Stimulated activated naive CD8-positive, alpha-beta T cell treated with anti-CD3 and anti-CD28 coated beads, Interleukin-15, amount 100 ng/mL, for 72 hours (primary cell): ENCODE results near the gene HDAC11.
"Not testable (repeated sequence)": the region's sequence is repeated elsewhere in the genome, so short reads cannot be mapped to it uniquely, and the experiment has no call there.

Source experiments
- ATAC-seq: fragments of 150-1000 bp; cut with Tn5 transposase; 2 replicates; pipeline ENCODE4 v1.10.0; 2021; ENCODE audit warnings: mild to moderate bottlenecking, moderate library complexity
- DNase-seq, 2 donors: peaks; one replicate each; pipeline ENCODE4 v3.0.0; 2021 to 2022
- H3K27ac Mint-ChIP-seq, 2 donors: one replicate each; pipeline ENCODE4 v1.8.0; 2022; ENCODE audit warnings: mild to moderate bottlenecking in 2 of 2, mixed read lengths in 2 of 2, moderate library complexity in 2 of 2
- H3K27me3 Mint-ChIP-seq: one replicate; pipeline ENCODE4 v1.8.0; 2022; ENCODE audit warnings: mixed read lengths
- H3K4me1 Mint-ChIP-seq: one replicate; pipeline ENCODE4 v1.8.0; 2022; ENCODE audit warnings: mild to moderate bottlenecking, mixed read lengths
- H3K4me3 Mint-ChIP-seq, 2 donors: one replicate each; pipeline ENCODE4 v1.8.0; 2022; ENCODE audit warnings: mild to moderate bottlenecking in 2 of 2, mixed read lengths in 2 of 2, moderate library complexity in 1 of 2
- H3K9me3 Mint-ChIP-seq, 2 donors: one replicate each; pipeline ENCODE4 v1.8.0; 2022; ENCODE audit warnings: mixed read lengths in 2 of 2

HDAC11 gene

DNA sequence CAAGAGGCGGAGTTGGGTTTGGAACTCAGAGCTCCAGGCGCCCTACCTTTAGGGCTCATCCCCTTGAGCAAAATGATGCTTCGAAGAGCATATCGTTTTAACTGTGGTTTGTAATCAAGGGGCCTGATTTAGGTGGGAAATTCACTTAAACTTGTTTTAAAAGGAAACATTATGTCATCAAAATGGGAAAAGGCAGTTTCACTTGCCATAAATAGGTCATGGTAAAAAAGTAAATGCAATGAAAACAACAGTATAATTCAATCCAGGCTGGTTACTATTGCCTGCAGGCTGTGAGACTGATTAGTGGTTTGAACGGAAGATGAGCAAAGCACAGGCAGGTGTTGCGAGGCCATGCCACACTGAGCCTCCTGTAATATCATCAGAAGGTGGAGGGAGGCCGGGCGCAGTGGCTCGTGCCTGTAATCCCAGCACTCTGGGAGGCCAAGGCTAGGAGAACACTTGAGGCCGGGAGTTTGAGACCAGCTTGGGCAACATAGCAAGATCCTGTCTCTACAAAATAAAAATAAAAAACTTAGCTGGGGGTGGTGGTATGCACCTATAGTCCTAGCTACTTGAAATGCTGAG lies 2.1 kb downstream of the HDAC11 start:
- H3K27ac Mint-ChIP-seq = no peak overlapping the region
- DNase-seq (no peak), ATAC-seq (no peak)
- H3K4me3 Mint-ChIP-seq = no peak overlapping the region
- peaks cover 45% of the 10 kb centered on the region for H3K4me1 Mint-ChIP-seq
- H3K9me3 Mint-ChIP-seq = no peaks in the 10 kb centered on the region
- no peaks in the 10 kb centered on the region for H3K27me3 Mint-ChIP-seq

DNA sequence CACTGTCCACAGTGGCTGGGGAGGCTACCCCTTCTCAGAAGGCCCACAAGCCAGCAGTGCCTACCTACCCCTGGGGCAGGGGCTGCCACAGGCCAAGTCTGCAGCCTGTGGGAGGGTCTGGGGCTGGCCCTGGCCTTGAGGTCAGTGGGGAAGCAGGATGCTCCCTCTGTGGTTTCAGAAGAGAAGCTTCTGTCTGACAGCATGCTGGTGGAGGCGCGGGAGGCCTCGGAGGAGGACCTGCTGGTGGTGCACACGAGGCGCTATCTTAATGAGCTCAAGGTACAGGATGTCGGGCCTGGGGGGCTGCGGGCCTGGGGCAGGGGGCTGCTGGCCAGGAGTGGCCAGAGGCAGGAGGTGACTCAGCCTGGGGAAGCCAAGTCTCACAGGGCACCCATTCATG lies 3.2 kb downstream of the HDAC11 start:
- Mint-ChIP-seq H3K27ac (no peak overlapping the region), H3K4me1 (peaks cover 45% of the 10 kb centered on the region), H3K9me3 (no peaks in the 10 kb centered on the region), H3K27me3 (no peaks in the 10 kb centered on the region), H3K4me3 (no peak overlapping the region)
- DNase-seq = no peak
- no peak for ATAC-seq

DNA sequence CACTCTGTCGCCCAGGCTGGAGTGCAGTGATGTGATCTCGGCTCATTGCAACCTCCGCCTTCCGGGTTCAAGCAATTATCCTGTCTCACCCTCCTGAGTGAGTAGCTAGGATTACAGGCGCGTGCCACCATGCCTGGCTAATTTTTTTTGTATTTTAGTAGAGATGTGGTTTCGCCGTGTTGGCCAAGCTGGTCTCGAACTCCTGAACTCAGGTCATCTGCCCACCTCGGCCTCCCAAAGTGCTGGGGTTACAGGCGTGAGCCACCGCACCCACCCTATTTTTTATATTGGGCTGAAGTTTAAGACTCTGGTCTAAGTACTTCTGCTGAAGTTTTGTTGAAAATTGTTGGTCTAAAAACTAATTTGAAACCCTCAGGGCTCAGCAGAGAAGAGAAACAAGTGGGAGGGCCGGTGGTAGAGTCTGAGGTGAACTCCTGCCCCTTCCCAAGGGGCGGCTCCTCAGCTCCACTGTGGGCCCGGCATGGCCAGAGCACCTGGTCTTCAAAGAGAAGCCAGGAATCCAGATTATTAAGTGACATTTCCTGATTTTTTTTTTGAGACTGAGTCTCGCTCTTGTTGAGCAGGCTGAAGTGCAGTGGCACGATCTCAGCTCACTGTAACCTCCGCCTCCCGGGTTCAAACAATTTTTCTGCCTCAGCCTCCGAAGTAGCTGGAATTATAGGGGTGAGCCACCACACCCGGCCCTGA lies 4.0 kb downstream of the HDAC11 start:
- Mint-ChIP-seq H3K27me3 (no peaks in the 10 kb centered on the region), H3K9me3 (no peaks in the 10 kb centered on the region), H3K4me1 (peaks cover 36% of the 10 kb centered on the region), H3K4me3 (no peak overlapping the region), H3K27ac (no peak overlapping the region)
- ATAC-seq = no peak
- DNase-seq = no peak

GRCh38 chr3:13484851-13485590 lies 4.9 kb downstream of the HDAC11 start:
- no peaks in the 10 kb centered on the region for H3K27me3 Mint-ChIP-seq
- H3K4me3 Mint-ChIP-seq = no peak overlapping the region
- H3K4me1 Mint-ChIP-seq = peaks cover 33% of the 10 kb centered on the region
- no peak for ATAC-seq
- no peaks in the 10 kb centered on the region for H3K9me3 Mint-ChIP-seq
- peak overlapping the region; percentile 19 to 66 for H3K27ac Mint-ChIP-seq
- DNase-seq = no peak

- Mint-ChIP-seq H3K27ac (peak overlapping the region in 1 of 2 donors; percentile 81), H3K4me1 (peaks cover 29% of the 10 kb centered on the region)
- DNase-seq, H3K9me3 Mint-ChIP-seq, H3K4me3 Mint-ChIP-seq, ATAC-seq, H3K27me3 Mint-ChIP-seq: not testable (repeated sequence)
Measured at GRCh38 chr3:13485630-13486562, 5.8 kb downstream of the HDAC11 start.

DNA sequence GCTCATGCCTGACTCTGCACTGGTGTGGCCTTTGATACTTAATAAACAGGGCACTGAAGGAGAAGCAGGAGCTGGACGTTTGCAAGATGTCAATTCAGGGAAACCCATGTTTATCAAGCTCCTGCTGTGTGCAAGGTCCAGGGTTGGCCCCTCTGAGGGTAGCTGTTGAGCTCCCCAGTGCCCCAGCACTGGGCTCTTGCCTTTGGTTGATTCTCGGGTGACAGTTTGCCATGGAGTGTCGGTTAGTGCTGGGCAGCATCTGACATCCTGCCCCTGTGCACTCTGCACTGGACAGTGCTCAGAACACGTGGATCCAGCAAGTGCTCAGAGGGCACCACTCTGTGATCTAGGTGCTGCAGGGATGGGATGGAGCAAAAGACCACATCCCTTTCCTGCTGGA lies 7.3 kb downstream of the HDAC11 start:
- Mint-ChIP-seq H3K4me1 (peaks cover 14% of the 10 kb centered on the region), H3K9me3 (no peaks in the 10 kb centered on the region), H3K27me3 (no peaks in the 10 kb centered on the region), H3K27ac (no peak overlapping the region), H3K4me3 (no peak overlapping the region)
- peak; percentile 32 for ATAC-seq
- no peak for DNase-seq

DNA sequence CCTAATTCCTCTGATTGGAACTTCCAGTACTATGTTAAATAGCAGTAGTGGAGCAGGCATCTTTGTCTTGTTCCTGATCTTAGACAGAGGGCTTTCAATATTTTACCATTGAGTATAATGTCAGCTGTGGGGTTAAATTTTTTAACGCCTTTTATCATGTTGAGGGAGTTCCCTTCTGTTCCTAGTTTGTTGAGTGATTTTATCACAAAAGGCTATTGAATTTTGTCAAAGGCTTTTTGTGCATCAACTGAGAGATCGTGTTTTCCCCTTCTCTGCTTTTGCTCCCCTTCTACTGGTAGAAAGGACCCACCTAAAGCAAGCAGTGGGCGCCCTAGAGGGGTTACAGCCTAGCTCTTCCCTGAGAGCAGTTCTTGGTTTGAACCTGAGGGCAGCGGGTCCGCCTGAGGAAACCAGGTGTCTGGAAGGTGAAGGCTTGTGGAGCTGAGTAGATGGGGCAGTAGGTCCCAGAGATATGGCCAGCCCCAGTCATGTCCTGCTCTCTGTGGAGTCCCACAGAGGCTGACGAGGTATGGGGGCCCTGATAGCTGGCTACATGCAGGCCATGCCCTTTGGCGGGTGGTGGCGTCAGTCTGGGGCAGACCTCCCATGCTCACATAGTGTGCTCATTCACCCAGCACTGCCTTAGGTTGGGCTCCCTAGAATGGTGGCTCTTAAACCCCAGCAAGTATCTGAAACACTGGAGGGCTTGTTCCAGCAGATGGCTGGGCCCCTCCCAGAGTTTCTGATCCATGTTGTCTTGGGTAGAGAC lies 11.3 kb downstream of the HDAC11 start:
- DNase-seq (no peak), ATAC-seq (no peak)
- Mint-ChIP-seq H3K27me3 (no peaks in the 10 kb centered on the region), H3K4me3 (no peak overlapping the region), H3K9me3 (no peaks in the 10 kb centered on the region), H3K27ac (no peak overlapping the region), H3K4me1 (no peaks in the 10 kb centered on the region)

- peak overlapping the region in 1 of 2 donors; percentile 69 for H3K27ac Mint-ChIP-seq
- no peaks in the 10 kb centered on the region for H3K9me3 Mint-ChIP-seq
- H3K4me3 Mint-ChIP-seq = no peak overlapping the region
- no peaks in the 10 kb centered on the region for H3K4me1 Mint-ChIP-seq
- ATAC-seq (no peak), DNase-seq (no peak)
- H3K27me3 Mint-ChIP-seq = no peaks in the 10 kb centered on the region
Measured at GRCh38 chr3:13492048-13492447, 11.9 kb downstream of the HDAC11 start.

DNA sequence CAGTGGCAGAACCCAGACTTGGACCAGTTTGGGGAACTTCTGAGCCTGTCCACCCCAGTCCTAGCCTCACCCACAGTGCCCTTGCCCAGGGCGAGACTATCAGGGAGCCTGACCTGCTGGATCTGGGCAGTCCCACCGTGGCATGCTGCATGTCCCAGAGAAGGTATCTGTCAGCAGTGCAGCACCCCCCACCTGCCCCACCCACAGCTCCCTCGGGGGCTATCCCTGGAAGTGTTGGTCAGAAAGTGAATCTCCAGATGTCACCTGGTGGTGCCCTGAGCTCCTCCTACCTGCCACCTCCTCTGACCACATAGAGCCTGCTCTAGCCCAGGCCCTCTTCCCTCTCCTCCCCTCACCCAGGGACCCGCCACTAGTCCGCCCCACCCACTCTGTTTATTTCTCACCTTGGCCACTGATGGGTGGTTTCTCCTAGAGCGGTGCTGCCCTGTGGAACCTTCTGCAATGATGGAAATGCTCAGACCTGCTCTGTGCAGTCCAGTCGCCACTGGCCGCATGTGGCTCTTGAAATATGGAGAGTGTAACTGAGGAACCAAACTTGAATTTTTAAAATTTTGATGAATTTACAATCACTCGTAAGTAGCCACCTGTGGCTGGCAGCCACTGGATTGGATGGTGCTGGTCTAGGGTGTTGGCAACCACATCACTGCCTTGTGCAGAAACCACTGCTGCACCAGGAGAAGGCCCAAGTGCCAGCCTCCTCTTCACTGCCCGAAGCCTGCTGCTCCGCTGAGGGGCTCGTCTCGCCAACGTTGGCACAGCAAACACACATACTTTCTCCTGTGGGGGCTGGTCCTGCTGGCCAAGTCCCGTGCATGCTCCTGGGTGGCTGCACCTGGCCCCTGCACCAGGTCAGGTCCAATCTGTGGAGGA lies 13.1 kb downstream of the HDAC11 start:
- Mint-ChIP-seq H3K27me3 (no peaks in the 10 kb centered on the region), H3K27ac (peak overlapping the region in 1 of 2 donors; percentile 49), H3K9me3 (no peaks in the 10 kb centered on the region), H3K4me1 (no peaks in the 10 kb centered on the region), H3K4me3 (no peak overlapping the region)
- ATAC-seq (no peak), DNase-seq (no peak)

DNA sequence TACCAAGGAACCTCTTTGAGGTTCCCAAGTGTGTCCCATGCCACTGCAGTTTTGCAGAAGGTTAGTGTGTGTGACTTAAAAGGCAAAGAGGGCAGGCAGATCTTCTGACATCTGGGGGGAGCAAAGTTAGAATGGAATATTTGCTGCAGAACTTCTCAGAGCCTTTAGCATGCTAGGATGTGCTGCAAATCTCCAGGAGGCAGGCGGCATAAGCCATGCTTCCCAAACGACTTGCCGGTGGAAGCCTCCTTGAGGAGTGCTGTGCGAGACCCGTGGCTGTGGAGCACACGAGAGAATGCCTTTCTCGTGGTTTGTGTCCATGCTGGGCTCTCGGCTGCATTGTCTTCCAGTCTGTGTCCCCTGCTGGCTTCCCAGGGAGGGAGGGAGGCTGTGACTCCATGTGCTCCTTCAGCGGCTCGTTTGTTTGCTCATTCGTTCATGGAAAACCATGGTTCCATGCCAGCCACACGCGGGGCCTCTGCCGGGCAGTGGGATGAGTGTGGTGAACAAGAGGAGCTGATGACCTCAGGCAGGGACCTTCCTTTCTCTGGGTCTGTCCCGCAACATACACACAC lies 13.8 kb downstream of the HDAC11 start:
- DNase-seq (no peak), ATAC-seq (no peak)
- no peaks in the 10 kb centered on the region for H3K9me3 Mint-ChIP-seq
- no peaks in the 10 kb centered on the region for H3K4me1 Mint-ChIP-seq
- H3K4me3 Mint-ChIP-seq = no peak overlapping the region
- no peak overlapping the region for H3K27ac Mint-ChIP-seq
- no peaks in the 10 kb centered on the region for H3K27me3 Mint-ChIP-seq

GRCh38 chr3:13494463-13495350 lies 14.6 kb downstream of the HDAC11 start:
- Mint-ChIP-seq H3K4me1 (no peaks in the 10 kb centered on the region), H3K27ac (peak overlapping the region in 1 of 2 donors; percentile 37), H3K4me3 (no peak overlapping the region), H3K9me3 (no peaks in the 10 kb centered on the region), H3K27me3 (no peaks in the 10 kb centered on the region)
- ATAC-seq (peak; percentile 33), DNase-seq (no peak)

DNA sequence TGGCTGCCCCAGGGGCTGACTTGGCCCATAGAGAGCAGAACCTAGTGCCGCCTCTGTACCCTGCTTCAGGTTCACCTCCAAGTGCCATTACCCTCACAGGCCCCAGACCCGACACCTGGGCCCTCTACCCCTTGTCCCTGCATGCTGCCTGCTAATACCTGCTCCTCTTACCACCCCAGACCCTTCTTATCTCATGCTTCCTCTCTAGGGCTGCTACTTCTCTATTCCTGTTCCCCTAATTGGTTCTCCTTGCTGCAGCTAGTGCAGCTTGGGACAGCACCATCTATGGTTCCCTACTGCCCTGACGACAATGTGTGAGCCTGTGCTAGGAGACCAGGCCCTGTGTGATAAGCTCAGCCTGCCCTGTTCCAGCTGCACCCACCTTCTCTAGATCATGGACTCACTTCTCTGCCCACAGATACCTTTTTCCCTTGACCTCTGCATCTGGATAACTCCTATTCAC lies 15.3 kb downstream of the HDAC11 start:
- Mint-ChIP-seq H3K4me3 (no peak overlapping the region), H3K27ac (peak overlapping the region in 1 of 2 donors; percentile 2), H3K9me3 (no peaks in the 10 kb centered on the region), H3K27me3 (no peaks in the 10 kb centered on the region), H3K4me1 (no peaks in the 10 kb centered on the region)
- no peak for ATAC-seq
- DNase-seq = no peak
